SHP77 (cell line): ENCODE data around the gene PSEN2.

Experiments
- DNase-seq, 2 experiments: peaks; one replicate each; lab custom pipeline; 2025; lab: John Stamatoyannopoulos, UW

The PSEN2 gene

DNA sequence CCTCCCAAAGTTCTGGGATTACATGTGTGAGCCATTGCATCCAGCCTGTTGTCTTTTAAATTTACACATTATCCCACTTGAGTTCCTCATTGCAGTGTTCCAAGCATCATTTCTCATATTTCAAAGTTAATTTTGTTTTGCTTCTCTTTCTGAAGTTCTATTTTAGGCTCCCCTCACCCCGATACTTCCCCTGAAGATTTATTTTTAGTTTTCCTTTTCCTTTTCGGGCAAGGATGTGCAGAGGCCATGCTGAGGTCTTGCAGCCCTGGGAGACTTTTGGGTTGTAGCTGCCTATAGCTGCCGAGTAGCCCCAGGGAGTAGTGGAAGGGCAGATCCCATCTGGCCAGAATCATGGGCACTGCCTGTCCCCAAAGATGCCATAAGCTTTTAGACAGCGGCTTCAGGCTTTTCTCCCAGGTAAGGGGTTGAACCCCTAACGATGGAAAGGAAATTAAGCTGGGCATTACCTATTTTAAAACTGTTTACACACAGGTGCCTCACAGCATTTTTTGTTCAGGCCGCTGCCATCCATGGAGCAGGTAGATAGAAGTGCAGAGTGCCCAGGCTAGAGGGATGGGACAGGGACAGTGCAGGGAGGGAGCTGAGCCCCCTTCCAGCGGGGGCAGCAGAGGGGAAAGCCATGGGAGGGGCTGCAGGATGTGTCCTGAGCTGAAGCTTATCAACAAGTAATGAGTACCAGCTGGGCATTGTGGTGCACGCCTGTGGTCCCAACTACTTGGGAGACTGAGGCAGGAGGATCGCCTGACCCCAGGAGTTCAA is 15.9 kb downstream of the PSEN2 start:
- DNase-seq: no peak

DNA sequence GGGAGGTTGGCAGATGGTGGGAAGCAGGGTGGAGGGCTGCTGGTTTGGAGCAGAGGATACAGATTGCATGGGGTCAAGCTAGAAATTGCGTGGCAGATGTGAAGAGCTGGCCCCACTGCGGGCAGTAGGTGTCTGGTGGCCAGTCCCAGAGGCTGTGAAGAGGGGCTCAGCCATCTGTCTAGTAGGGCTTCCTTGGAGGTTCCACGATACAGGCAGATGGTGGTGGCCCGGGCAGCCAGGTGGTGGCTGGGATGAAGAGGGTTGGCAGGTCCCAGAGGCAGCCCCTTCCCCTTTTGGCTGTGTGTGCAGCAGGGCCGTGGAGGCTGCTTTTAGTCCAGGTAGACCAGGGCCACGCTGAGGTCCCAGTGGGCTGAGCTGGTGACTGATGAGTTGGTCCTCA is 16.6 kb downstream of the PSEN2 start:
- DNase-seq: no peak

DNA sequence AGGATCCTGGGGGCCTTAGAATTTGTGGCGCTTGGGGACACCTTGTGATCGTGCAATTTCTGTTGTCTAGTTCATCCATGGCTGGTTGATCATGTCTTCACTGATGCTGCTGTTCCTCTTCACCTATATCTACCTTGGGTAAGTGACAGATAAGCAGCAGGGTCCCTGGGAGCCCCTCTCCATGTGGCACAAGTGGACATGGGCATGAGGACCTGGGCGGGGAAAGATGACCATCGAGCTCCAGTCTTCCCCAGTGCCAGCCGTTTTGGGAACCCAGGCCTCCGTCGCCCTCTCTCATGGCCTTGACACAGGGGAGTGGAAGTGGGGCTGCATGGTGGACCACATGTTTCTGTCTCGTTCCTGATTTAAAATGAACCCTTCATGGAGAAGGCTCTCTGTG is 17.6 kb downstream of the PSEN2 start:
- DNase-seq: no peak

DNA sequence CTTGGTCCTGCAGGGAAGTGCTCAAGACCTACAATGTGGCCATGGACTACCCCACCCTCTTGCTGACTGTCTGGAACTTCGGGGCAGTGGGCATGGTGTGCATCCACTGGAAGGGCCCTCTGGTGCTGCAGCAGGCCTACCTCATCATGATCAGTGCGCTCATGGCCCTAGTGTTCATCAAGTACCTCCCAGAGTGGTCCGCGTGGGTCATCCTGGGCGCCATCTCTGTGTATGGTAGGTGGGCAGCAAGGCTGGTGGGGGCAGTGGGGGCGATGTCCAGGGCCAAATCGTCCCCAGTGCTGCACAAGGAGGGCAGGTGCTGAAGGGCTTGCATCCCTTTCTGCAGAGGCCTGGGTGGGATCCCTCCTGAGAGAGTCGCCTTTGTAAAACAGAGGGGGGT is 18.4 kb downstream of the PSEN2 start:
- DNase-seq: no peak

DNA sequence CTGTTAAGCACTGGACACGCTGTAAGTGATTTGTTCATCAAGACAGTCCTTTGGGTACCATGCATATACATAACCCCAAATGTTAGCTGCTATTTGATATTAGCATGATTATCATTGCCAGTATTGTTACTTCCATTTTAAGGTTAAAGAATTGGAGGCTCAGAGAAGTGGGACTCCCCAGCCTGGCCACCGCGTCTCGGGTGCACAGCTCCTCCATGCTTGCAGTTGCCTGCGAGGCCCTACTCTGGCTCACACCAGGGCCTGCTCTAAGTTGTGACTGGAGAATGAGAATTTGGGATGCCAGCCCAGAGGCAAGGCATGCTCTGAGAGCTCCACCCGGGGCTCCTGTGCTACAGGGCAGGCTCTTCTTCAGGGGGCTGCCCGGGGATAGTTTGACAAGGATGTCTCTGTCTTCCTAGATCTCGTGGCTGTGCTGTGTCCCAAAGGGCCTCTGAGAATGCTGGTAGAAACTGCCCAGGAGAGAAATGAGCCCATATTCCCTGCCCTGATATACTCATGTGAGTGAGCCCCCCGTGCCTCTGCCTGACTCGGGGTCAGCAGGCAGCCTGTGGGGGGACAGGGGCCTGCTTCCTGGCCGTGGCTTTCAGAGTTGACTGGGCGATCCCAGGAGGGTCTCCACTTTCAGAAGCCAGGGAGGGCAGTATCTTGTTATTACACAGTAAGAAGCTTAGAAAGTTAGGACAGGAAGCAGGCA is 19.4 kb downstream of the PSEN2 start:
- no peak for DNase-seq

DNA sequence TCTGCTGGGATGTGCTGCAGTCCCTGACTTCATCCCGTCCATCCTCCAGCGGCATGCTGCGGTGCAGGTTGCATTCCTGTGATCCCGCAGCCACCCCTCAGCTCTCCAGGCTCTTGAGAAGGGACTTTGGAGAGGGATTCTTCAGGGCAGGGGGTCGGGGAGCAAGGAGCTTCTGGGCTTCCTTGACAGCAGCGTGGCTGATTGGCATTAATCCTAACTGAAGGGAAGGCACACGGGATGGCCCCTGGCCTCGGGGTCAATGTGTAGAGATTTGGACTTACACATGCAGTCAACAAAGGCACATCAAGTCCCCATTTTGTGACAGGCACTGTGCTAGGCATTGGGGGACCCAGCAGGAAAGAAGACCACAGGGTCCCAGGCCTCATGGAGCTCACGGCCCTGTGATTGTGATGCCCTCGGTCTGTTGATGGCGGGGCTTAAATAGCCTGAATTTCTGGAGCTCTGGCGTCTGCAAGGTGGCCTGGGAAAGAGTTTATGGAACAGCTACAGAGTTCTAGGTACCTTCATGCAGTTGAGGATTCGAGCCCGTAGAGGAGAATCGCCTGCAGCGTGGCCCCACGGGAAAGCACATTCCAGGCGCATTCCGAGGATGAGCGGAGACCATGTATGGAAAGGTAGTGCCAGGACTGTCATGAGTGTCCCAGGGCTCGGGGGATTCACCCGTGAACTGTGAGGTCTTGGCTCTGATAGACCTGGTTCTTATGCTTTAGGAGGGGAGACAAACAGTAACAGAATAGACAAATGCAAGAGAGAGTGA is 20.1 kb downstream of the PSEN2 start:
- DNase-seq: no peak

DNA sequence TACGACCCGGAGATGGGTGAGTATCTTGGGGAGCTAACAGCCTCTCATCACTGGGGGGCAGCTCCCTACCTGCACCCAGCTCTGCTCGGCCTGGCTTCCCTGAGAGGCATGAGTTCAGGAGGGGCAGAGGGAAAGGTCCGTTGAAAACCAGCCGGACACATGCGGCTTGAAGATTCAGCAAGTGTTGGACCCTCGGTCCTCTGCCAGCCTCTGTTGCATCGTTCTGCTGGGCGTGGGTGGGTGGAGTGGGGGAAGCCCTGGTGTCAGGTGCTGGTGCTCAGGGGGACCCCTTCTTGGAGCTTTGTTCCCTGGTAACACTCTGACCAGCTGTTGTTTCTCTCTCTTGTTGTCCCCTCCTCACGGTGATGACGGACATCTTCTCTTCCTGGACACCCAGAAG is 20.9 kb downstream of the PSEN2 start:
- no peak for DNase-seq

DNA sequence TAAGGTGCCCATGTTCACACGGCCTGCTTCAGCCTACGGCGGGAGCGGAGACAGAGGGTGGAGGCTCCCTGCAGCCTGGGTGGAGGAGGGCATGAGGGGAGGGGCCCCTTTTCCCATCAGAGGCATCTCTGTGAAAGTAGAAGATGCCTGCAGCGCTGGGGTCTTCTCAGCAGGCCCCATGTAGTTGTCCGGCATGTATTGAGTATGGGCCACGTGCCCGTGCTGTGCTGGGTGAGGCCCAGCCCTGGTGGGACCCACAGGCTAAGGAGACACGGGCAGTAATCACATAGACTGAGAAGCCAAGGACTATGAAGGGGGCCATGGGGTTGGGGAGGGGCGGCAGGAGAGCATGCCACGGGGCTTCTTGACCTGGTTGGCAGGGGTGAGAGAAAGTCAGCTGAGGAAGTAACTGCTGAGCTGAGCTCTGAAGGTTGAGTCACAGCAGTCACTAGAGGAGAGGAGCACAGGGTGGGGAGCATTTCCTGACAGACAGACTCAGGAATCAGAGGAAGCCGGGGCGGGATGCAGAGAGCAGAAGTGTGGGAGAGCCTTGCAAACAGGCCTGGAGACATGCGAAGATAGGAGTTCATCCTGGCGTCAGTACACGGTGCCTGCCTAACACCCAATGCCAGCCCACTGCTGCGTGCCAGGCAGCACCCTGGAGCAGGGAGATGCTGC is 21.6 kb downstream of the PSEN2 start:
- DNase-seq: no peak

DNA sequence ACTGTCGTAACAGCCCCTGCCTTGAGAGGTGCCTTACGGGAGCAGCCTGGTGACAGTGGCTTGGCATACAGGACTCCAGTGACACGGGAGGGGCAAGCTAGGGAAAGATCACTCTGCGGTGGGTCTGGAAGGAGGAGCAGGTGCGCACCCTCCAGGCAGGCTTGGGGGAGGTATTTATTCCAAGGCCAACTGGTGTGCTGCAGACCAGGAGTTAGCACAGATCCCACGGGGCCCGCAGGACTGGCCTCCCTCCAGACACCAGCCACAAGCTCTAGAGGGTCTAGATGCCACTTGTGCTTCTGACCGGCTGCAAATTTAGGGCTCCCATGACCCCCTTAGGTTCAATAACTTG is 22.1 kb downstream of the PSEN2 start:
- no peak for DNase-seq

DNA sequence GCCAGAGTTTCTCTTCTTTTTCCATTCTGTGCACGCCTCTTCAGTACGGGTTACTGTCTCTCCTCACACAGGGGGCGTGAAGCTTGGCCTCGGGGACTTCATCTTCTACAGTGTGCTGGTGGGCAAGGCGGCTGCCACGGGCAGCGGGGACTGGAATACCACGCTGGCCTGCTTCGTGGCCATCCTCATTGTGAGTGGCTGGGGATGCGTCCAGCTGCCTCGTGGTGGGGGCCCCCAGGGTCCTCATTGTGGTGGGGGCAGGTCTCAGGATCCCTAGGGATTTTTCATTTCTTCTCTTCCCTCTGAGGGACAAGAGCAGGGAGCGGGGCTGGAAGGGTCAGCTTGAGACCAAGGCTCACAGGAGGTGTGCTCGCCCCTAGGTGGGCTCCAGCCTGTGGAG is 23.5 kb downstream of the PSEN2 start:
- DNase-seq: no peak

DNA sequence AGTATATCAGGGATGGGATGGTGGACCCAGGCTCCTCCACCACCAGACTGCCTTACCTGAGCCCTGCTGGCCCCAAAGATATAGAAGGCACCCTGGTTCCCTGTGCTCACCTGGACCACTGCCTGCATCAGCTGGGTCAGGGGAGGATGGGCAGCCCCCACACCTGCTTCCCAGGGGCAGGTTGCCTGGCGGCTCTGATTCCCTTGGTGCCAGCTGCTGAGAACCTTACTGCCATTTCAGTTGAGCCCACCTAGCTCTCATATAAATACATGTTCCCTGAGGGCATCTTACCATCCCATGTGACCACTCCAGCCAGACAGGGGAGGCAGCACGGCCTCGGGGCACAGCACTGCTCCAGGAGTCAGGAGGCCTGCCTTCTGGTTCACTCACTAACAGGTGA is 24.4 kb downstream of the PSEN2 start:
- no peak for DNase-seq

DNA sequence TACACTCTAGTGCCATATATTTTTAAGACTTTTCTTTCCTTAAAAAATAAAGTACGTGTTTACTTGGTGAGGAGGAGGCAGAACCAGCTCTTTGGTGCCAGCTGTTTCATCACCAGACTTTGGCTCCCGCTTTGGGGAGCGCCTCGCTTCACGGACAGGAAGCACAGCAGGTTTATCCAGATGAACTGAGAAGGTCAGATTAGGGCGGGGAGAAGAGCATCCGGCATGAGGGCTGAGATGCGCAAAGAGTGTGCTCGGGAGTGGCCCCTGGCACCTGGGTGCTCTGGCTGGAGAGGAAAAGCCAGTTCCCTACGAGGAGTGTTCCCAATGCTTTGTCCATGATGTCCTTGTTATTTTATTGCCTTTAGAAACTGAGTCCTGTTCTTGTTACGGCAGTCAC is 25.2 kb downstream of the PSEN2 start:
- no peak for DNase-seq

DNA sequence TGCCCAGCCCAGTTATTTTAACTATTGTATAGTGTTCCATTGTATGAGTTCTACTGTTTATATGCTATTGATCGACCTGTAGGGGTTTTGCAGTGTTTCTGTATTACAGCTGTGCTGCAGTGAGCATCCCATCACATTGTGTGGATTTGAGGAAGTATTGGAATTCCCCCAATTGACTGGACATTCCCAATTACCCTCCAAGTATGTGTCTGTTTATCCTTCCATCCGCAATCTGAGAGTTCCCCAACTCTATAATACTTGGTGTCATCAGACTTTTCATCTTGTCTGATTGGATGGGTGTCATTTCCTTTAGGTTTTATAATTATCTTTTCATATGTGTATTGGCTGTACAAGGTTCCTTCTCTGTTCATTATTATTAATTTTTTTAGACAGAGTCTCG is 27.8 kb downstream of the PSEN2 start:
- no peak for DNase-seq

DNA sequence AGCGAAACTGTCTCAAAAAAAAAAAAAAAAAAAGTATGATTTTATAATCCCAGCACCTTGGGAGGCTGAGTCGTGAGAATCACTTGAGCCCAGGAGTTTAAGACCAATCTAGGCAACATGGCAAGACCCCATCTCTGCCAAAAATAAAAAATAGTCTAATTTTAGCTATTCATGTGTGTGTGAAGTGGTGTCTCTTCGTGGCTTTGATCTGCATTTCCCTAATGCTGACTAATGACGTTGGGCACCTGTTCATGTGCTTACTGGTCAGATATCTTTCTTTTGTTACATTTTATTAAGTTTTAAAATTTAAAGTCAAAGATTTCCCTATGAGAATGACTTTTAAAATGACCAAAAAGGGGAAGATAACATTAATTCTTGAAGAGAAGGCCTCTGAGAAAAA is 31.0 kb downstream of the PSEN2 start:
- DNase-seq: no peak

DNA sequence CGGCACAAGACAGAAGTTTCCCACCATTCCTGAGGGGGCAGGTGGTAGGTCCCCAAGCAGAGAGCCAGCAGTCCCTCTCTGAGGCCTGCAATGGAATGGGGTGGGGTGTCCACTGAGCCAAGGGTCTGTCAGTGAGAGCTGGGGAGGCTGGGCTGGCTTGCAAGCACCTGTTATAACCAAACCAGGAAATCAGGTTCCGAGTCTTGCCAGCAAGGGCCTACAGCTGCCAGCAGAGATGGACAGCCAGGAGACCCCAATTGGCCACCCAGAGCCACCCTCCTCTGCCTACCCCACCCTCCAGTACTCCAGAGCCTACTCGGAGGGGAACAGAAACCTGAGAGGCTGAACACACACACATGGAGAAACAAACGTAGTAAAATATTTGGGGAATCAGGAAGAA is 32.2 kb downstream of the PSEN2 start:
- DNase-seq: no peak

DNA sequence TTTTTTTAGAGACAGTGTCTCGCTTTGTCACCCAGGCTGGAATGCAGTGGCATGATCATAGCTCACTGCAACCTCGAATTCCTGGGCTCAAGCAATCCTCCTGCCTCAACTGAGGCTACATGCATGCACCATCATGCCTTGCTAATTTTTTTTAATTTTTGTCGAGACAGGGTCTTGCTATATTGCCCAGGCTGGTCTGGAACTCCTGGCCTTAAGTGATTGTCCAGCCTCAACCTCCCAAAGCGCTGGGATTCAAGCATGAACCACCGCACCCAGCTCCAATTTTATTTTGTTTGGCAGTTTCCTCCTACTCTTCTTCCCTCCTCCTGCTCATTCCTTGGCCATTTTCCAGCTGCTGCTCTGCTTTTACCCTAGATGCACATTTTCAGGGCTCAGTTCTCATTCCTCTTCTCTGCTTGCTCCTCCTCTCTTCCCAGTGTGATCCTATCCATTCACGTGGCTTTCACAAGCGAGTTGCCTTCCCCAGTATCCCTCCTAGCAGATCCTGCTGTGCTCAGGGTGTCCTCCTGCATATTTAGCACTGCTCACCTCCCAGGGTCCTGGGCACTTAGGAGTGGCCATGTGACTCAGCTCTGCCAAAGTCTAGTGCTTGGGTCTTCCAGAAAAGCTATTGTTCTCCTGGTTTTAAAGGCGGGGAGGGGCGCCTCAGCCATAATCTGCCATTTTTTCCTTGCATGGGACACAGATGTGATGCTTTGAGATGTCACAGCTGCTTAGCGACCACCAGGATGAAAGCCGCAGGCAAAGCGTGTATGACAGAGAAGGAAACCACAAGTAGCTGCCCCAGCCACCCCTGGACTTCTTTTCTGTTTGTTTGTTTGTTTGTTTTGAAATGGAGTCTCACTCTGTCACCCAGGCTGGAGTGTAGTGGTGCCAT is 33.7 kb downstream of the PSEN2 start:
- DNase-seq: no peak

DNA sequence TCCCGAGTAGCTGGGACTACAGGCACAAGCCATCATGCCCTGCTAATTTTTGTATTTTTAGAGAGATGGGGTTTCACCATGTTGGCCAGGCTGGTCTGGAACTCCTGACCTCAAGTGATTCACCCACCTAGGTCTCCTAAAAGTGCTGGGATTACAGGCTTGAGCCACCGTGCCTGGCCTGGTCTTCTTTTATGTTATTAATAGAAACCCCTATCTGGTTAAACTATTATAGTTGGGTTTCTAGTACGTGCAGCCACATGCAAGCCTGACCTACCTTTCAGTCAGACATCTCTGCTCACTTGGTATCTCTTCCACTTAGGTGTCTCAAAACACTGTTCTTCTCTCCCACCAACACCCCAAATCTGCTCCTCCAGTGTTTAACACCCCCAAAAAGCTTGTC is 34.4 kb downstream of the PSEN2 start:
- DNase-seq: no peak

DNA sequence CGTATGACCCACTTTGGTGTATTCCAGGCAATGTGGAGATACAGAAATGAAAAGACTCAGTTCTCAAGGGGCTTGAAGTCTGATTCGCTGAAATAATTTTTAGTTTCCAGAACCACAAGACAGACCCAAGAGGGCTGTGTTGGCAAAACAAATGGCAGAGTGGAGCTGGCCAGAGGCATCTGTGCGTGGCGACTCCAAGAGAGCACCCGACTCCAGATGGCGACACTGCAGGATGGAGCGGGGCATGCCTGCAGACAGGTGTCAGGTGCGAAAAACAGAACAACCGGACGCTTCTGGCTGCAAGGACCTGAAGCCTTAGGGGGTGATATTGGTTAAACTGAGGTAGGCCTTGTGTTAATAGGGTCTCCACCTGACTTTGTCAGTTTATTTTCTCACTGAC is 38.0 kb downstream of the PSEN2 start:
- DNase-seq: no peak

DNA sequence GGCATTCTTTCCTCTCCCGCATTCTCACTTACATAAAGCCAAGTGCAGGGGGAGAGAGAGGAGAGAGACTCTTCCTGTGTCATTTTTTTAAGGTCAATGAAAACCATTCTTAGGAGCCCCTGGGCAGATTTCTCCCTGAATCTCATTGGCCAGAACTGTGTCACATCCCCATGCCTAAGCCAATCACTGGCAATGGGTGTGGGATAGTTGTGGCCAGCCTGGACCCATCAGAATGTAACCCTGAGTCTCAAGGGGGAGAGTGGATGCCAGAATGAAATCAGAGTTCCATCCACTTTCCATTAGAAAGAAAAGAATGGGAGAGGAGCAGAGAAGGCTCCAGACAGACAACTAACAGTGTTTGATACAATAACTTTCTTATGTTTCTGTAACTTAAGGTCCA is 38.5 kb downstream of the PSEN2 start:
- no peak for DNase-seq

DNA sequence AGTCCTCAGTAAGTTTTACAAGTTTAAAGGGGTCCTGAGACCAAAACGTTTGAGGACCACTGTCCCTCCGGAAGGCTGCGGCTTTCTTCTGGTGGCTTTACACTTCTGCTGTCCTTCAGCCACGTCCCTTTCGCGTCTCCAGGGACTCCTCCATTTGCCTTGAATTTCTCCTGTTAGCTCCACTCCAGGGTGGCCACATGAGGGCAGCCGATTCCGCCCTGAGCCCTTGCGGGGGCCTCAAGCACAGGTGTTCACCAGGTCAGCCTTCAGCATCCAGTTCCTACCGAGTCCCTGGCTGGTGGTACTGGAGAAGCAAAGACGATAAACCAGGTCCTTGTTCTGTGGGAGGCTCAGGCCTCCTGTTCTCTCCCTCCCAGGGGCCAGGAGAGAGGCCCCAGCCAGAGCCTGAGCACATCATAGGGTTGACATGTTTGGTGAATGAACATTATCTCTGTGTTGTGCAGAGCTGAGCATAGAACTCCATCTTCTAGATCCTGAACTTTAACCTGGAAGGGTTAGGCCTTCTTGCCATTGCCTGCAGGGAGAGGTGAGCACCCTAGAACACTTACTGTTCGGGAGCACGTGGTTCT is 42.3 kb downstream of the PSEN2 start:
- DNase-seq: peak; percentile 65 to 78

DNA sequence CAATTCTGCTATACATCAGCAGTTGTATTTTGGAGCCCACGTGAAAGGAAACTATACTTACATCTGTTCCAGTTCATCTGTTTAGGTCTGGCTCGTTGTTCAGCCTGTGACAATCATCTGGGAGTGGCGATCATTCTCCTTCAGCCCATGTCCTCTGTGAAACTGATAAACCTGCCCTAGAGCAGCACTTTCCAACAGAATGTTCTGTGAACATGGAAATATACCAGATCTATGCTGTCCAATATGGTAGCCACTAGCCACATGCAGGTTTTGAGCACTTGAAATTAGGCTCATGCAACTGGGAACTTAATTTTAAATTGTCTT is 45.2 kb downstream of the PSEN2 start:
- DNase-seq: no peak
